Activated T-helper 17 cell treated with anti-CD3 and anti-CD28 coated beads, Interleukin-2, amount 50 U/mL, for 72 hours (primary cell): ENCODE results near the gene OBSCN. TPM values are rescaled to one million over a fixed set of nuclear protein-coding genes. Genes with fewer than 3 reads are reported as not detected.

Experiments
- ATAC-seq: fragments of 150-1000 bp; cut with Tn5 transposase; replicated peaks from 2 replicates; pipeline ENCODE4 v1.10.0; 2021; ENCODE audit warnings: mild to moderate bottlenecking, moderate library complexity
- H3K27ac Mint-ChIP-seq: one replicate; pipeline ENCODE4 v1.8.0; 2022; ENCODE audit warnings: mixed read lengths
- H3K27me3 Mint-ChIP-seq: one replicate; pipeline ENCODE4 v1.8.0; 2022; ENCODE audit warnings: mixed read lengths
- H3K36me3 Mint-ChIP-seq: one replicate; pipeline ENCODE4 v1.8.0; 2022; ENCODE audit warnings: low read depth, mild to moderate bottlenecking, mixed read lengths
- H3K4me1 Mint-ChIP-seq: one replicate; pipeline ENCODE4 v1.8.0; 2022; ENCODE audit warnings: mixed read lengths
- H3K4me3 Mint-ChIP-seq: one replicate; pipeline ENCODE4 v1.8.0; 2022; ENCODE audit warnings: mild to moderate bottlenecking, mixed read lengths
- H3K9me3 Mint-ChIP-seq: one replicate; pipeline ENCODE4 v1.8.0; 2022; ENCODE audit warnings: mixed read lengths
- total RNA-seq, 2 donors: library from RNA; stranded (reverse); gene quantifications; one replicate each; pipeline ENCODE4 v1.2.3, GENCODE V29; 2022

Gene OBSCN
- total RNA-seq, 2 donors from 2014 or later = 10.8 to 60.0 TPM

GRCh38 chr1:228339766-228340685 lies 132.2 kb downstream of the OBSCN start:
- Mint-ChIP-seq H3K27me3 (no peaks in the 10 kb centered on the region), H3K36me3 (no peaks in the 10 kb centered on the region), H3K9me3 (no peaks in the 10 kb centered on the region), H3K4me3 (no peak overlapping the region), H3K4me1 (no peaks in the 10 kb centered on the region), H3K27ac (no peak overlapping the region)
- ATAC-seq = no peak

GRCh38 chr1:228340686-228341449 lies 133.0 kb downstream of the OBSCN start:
- no peaks in the 10 kb centered on the region for H3K36me3 Mint-ChIP-seq
- H3K9me3 Mint-ChIP-seq = no peaks in the 10 kb centered on the region
- H3K4me1 Mint-ChIP-seq = no peaks in the 10 kb centered on the region
- H3K27ac Mint-ChIP-seq = no peak overlapping the region
- no peaks in the 10 kb centered on the region for H3K27me3 Mint-ChIP-seq
- no peak for ATAC-seq
- H3K4me3 Mint-ChIP-seq = no peak overlapping the region

- no peaks in the 10 kb centered on the region for H3K4me1 Mint-ChIP-seq
- no peak for ATAC-seq
- H3K27me3 Mint-ChIP-seq = no peaks in the 10 kb centered on the region
- no peak overlapping the region for H3K4me3 Mint-ChIP-seq
- H3K9me3 Mint-ChIP-seq = no peaks in the 10 kb centered on the region
- H3K27ac Mint-ChIP-seq = no peak overlapping the region
- H3K36me3 Mint-ChIP-seq = no peaks in the 10 kb centered on the region
Measured at GRCh38 chr1:228341450-228341813, 133.6 kb downstream of the OBSCN start.

- Mint-ChIP-seq H3K4me1 (no peaks in the 10 kb centered on the region), H3K9me3 (no peaks in the 10 kb centered on the region), H3K27me3 (no peaks in the 10 kb centered on the region), H3K36me3 (no peaks in the 10 kb centered on the region), H3K27ac (no peak overlapping the region), H3K4me3 (no peak overlapping the region)
- ATAC-seq = no peak
Measured at GRCh38 chr1:228341814-228342626, 134.2 kb downstream of the OBSCN start.

- Mint-ChIP-seq H3K27me3 (no peaks in the 10 kb centered on the region), H3K36me3 (no peaks in the 10 kb centered on the region), H3K27ac (no peak overlapping the region), H3K4me3 (no peak overlapping the region), H3K9me3 (no peaks in the 10 kb centered on the region), H3K4me1 (no peaks in the 10 kb centered on the region)
- ATAC-seq = no peak
Measured at GRCh38 chr1:228342627-228343190, 134.9 kb downstream of the OBSCN start.

- Mint-ChIP-seq H3K4me3 (no peak overlapping the region), H3K4me1 (no peaks in the 10 kb centered on the region)
- ATAC-seq = no peak
Measured at GRCh38 chr1:228343191-228343661, 135.4 kb downstream of the OBSCN start.

GRCh38 chr1:228344631-228345072 lies 136.8 kb downstream of the OBSCN start:
- no peaks in the 10 kb centered on the region for H3K27me3 Mint-ChIP-seq
- no peaks in the 10 kb centered on the region for H3K4me1 Mint-ChIP-seq
- no peak overlapping the region for H3K4me3 Mint-ChIP-seq
- no peak overlapping the region for H3K27ac Mint-ChIP-seq
- no peaks in the 10 kb centered on the region for H3K36me3 Mint-ChIP-seq
- no peaks in the 10 kb centered on the region for H3K9me3 Mint-ChIP-seq
- no peak for ATAC-seq

More at GRCh38 chr1:228343191-228343661, 135.4 kb downstream of the OBSCN start:
- Mint-ChIP-seq H3K27me3 (no peaks in the 10 kb centered on the region), H3K36me3 (no peaks in the 10 kb centered on the region), H3K27ac (no peak overlapping the region), H3K9me3 (no peaks in the 10 kb centered on the region)

- ATAC-seq = no peak
- H3K27me3 Mint-ChIP-seq = no peaks in the 10 kb centered on the region
- no peaks in the 10 kb centered on the region for H3K9me3 Mint-ChIP-seq
- no peaks in the 10 kb centered on the region for H3K4me1 Mint-ChIP-seq
- H3K36me3 Mint-ChIP-seq = no peaks in the 10 kb centered on the region
- no peak overlapping the region for H3K4me3 Mint-ChIP-seq
- no peak overlapping the region for H3K27ac Mint-ChIP-seq
Measured at GRCh38 chr1:228345201-228345930, 137.5 kb downstream of the OBSCN start.

- Mint-ChIP-seq H3K4me1 (no peaks in the 10 kb centered on the region), H3K27me3 (no peaks in the 10 kb centered on the region)
Measured at GRCh38 chr1:228346731-228347130, 138.9 kb downstream of the OBSCN start.

GRCh38 chr1:228347181-228347580 lies 139.3 kb downstream of the OBSCN start:
- H3K27ac Mint-ChIP-seq = no peak overlapping the region
- no peak overlapping the region for H3K4me3 Mint-ChIP-seq
- H3K4me1 Mint-ChIP-seq = no peaks in the 10 kb centered on the region
- no peaks in the 10 kb centered on the region for H3K36me3 Mint-ChIP-seq
- H3K9me3 Mint-ChIP-seq = no peaks in the 10 kb centered on the region
- no peak for ATAC-seq
- H3K27me3 Mint-ChIP-seq = no peaks in the 10 kb centered on the region

More at GRCh38 chr1:228346731-228347130, 138.9 kb downstream of the OBSCN start:
- no peaks in the 10 kb centered on the region for H3K9me3 Mint-ChIP-seq
- no peak for ATAC-seq
- no peak overlapping the region for H3K4me3 Mint-ChIP-seq
- no peak overlapping the region for H3K27ac Mint-ChIP-seq
- no peaks in the 10 kb centered on the region for H3K36me3 Mint-ChIP-seq

- no peaks in the 10 kb centered on the region for H3K27me3 Mint-ChIP-seq
- no peaks in the 10 kb centered on the region for H3K9me3 Mint-ChIP-seq
- peak overlapping the region; percentile 51 for H3K27ac Mint-ChIP-seq
- ATAC-seq = no peak
- no peaks in the 10 kb centered on the region for H3K4me1 Mint-ChIP-seq
- H3K4me3 Mint-ChIP-seq = no peak overlapping the region
- no peaks in the 10 kb centered on the region for H3K36me3 Mint-ChIP-seq
Measured at GRCh38 chr1:228348708-228349467, 141.0 kb downstream of the OBSCN start.

GRCh38 chr1:228349701-228350171 lies 141.9 kb downstream of the OBSCN start:
- no peaks in the 10 kb centered on the region for H3K27me3 Mint-ChIP-seq
- no peak overlapping the region for H3K4me3 Mint-ChIP-seq
- peak overlapping the region; percentile 14 for H3K27ac Mint-ChIP-seq
- no peaks in the 10 kb centered on the region for H3K9me3 Mint-ChIP-seq
- no peak for ATAC-seq
- H3K36me3 Mint-ChIP-seq = no peaks in the 10 kb centered on the region
- H3K4me1 Mint-ChIP-seq = no peaks in the 10 kb centered on the region
